NCI-H460 (cell line): ENCODE results near the gene MINPP1. TPM values are rescaled to one million over a fixed set of nuclear protein-coding genes. Genes with fewer than 3 reads are reported as not detected.

Experiments used
- total RNA-seq: library from RNA; depleted of rRNA; stranded (reverse); fragments of >200 nt; shearing (Covaris generic); gene quantifications from 2 replicates; pipeline ENCODE4 v1.2.3, GENCODE V29; 2014; rRNA removed

MINPP1 gene
- total RNA-seq, 1 experiment from 2014 or later, result 39.6 TPM

Other genes with a start within 250 kb of the MINPP1 start
- gene NUTM2D, start 147.1 kb upstream of the MINPP1 start, total RNA-seq, result 0.67 and 0.75 TPM in 2 replicates
- gene PAPSS2, start 155.0 kb downstream of the MINPP1 start, total RNA-seq, result 209 and 218 TPM in 2 replicates